Trophoblast cell (in vitro differentiated cells and primary cell): ENCODE results near the gene SERTM2.

Source experiments
- DNase-seq, 2 donors: peaks; one replicate each; pipeline ENCODE4 v3.0.0-alpha.2; 2016
- H2AFZ ChIP-seq: 2 replicates; pipeline ENCODE4 v1.6.1; 2013; ENCODE audit warnings: low read length, moderate library complexity, mild to moderate bottlenecking; ENCODE audit not compliant: insufficient read depth, poor library complexity
- H2AK5ac ChIP-seq: 2 replicates; pipeline ENCODE4 v1.6.1; 2013; ENCODE audit warnings: mild to moderate bottlenecking, low read length
- H2BK120ac ChIP-seq: 2 replicates; pipeline ENCODE4 v1.6.1; 2013; ENCODE audit warnings: low read length, mild to moderate bottlenecking, moderate library complexity; ENCODE audit not compliant: insufficient read depth, poor library complexity
- H2BK12ac ChIP-seq: 2 replicates; pipeline ENCODE4 v1.6.1; 2013; ENCODE audit warnings: mild to moderate bottlenecking, low read length, moderate library complexity
- H2BK5ac ChIP-seq: 2 replicates; pipeline ENCODE4 v1.6.1; 2013; ENCODE audit warnings: low read length, low read depth, moderate library complexity, mild to moderate bottlenecking; ENCODE audit not compliant: poor library complexity
- H3K14ac ChIP-seq: 2 replicates; pipeline ENCODE4 v1.6.1; 2013; ENCODE audit warnings: mild to moderate bottlenecking, low read length
- H3K18ac ChIP-seq: 2 replicates; pipeline ENCODE4 v1.6.1; 2013; ENCODE audit warnings: mild to moderate bottlenecking, low read length
- H3K23ac ChIP-seq: 2 replicates; pipeline ENCODE4 v1.6.1; 2013; ENCODE audit warnings: low read length
- H3K27ac ChIP-seq: 2 replicates; pipeline ENCODE4 v1.5.1; 2013; ENCODE audit warnings: low read depth, mild to moderate bottlenecking, inconsistent platforms, low read length, moderate library complexity
- H3K27me3 ChIP-seq: 2 replicates; pipeline ENCODE4 v1.6.1; 2013; ENCODE audit warnings: inconsistent platforms, mild to moderate bottlenecking, low read length, moderate library complexity; ENCODE audit not compliant: insufficient read depth
- H3K36me3 ChIP-seq, 2 experiments: 1 replicate in 1 of 2; 2 replicates in 1 of 2; pipeline ENCODE4 v1.6.1; 2013; ENCODE audit warnings: low read length in 2 of 2, mild to moderate bottlenecking in 2 of 2, moderate library complexity in 1 of 2; ENCODE audit not compliant: insufficient read depth in 2 of 2, control insufficient read depth in 1 of 2
- H3K4ac ChIP-seq: 2 replicates; pipeline ENCODE4 v1.6.1; 2013; ENCODE audit warnings: low read depth, mild to moderate bottlenecking, low read length, moderate library complexity
- H3K4me1 ChIP-seq, 2 experiments: 1 replicate in 1 of 2; 2 replicates in 1 of 2; pipeline ENCODE4 v1.6.1; 2013; ENCODE audit warnings: low read length in 2 of 2, mild to moderate bottlenecking in 2 of 2, moderate library complexity in 1 of 2; ENCODE audit not compliant: insufficient read depth in 2 of 2, control insufficient read depth in 1 of 2
- H3K4me2 ChIP-seq: 2 replicates; pipeline ENCODE4 v1.6.1; 2013; ENCODE audit warnings: inconsistent platforms, mild to moderate bottlenecking, low read length, moderate library complexity
- H3K4me3 ChIP-seq: 2 replicates; pipeline ENCODE4 v1.5.1; 2013; ENCODE audit warnings: mild to moderate bottlenecking, low read depth, low read length, inconsistent platforms
- H3K79me1 ChIP-seq: one replicate; pipeline ENCODE4 v1.6.1; 2013; ENCODE audit warnings: low read length
- H3K79me2 ChIP-seq: 2 replicates; pipeline ENCODE4 v1.6.1; 2013; ENCODE audit warnings: low read length, mild to moderate bottlenecking; ENCODE audit not compliant: control insufficient read depth, insufficient read depth, poor library complexity
- H3K9ac ChIP-seq: 2 replicates; pipeline ENCODE4 v1.6.1; 2013; ENCODE audit warnings: mild to moderate bottlenecking, low read length
- H3K9me3 ChIP-seq: 2 replicates; pipeline ENCODE4 v1.6.1; 2013; ENCODE audit warnings: low read depth, mild to moderate bottlenecking, control low read depth, inconsistent platforms, low read length; ENCODE audit not compliant: insufficient read depth
- H4K12ac ChIP-seq: 2 replicates; pipeline ENCODE4 v1.6.1; 2013; ENCODE audit warnings: low read depth, mild to moderate bottlenecking, low read length, moderate library complexity
- H4K8ac ChIP-seq: 2 replicates; pipeline ENCODE4 v1.6.1; 2013; ENCODE audit warnings: low read depth, mild to moderate bottlenecking, low read length, moderate library complexity
- H4K91ac ChIP-seq: one replicate; pipeline ENCODE4 v1.6.1; 2013; ENCODE audit warnings: low read depth, mild to moderate bottlenecking, low read length, moderate library complexity
- WGBS: extraction: QIAGEN DNeasy Blood & Tissue Kit; methylation state at CpG from one replicate; pipeline ENCODE4 v1.1.7; 2013; ENCODE audit warnings: missing lambda C conversion rate; ENCODE audit not compliant: insufficient read length, insufficient coverage; ENCODE audit errors: extremely low coverage; 5-methylcytosine and 5-hydroxymethylcytosine counted together

Gene SERTM2

DNA sequence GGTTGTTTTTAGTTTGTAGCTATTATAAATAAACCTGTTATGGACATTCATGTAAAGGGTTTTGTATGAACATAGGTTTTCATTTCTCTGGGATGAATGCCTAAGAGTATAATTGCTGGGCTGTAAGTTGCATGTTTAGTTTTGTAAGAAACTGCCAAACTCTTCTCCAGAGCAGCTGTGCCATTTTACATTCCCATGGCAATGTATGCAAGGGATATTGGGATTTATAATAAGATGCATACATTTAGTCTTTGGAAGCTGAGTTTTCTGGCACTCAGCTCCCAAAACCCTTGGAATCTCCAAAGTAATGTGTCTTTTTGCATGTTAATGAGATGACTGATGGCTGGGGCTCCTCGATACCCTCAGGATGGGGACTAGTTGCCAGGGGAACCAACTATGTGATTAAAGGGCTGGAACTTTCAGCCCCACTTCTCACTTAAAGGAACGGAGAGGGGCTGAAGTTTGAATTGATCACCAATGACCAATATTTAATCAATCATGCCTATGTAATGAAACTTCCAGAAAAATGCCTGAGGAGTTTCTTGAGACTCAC lies 44.0 kb downstream of the SERTM2 start:
- no peak for DNase-seq
- Histone ChIP-seq H4K91ac (no peak overlapping the region), H3K18ac (no peak overlapping the region), H3K9me3 (no peaks in the 10 kb centered on the region), H2BK120ac (no peak overlapping the region), H3K4ac (no peak overlapping the region), H3K36me3 (no peaks in the 10 kb centered on the region), H3K14ac (no peak overlapping the region), H2AK5ac (no peak overlapping the region), H3K27ac (no peak overlapping the region), H3K4me3 (no peak overlapping the region), H3K4me1 (no peaks in the 10 kb centered on the region), H3K79me2 (no peaks in the 10 kb centered on the region), H3K9ac (no peak overlapping the region), H3K27me3 (no peaks in the 10 kb centered on the region), H4K8ac (no peak overlapping the region), H3K4me2 (no peak overlapping the region), H4K12ac (no peak overlapping the region), H3K23ac (no peak overlapping the region), H3K79me1 (no peaks in the 10 kb centered on the region), H2BK5ac (no peak overlapping the region), H2AFZ (no peak overlapping the region), H2BK12ac (no peak overlapping the region)
- WGBS: no CpG with 5 or more reads among the region's 2 CpGs

DNA sequence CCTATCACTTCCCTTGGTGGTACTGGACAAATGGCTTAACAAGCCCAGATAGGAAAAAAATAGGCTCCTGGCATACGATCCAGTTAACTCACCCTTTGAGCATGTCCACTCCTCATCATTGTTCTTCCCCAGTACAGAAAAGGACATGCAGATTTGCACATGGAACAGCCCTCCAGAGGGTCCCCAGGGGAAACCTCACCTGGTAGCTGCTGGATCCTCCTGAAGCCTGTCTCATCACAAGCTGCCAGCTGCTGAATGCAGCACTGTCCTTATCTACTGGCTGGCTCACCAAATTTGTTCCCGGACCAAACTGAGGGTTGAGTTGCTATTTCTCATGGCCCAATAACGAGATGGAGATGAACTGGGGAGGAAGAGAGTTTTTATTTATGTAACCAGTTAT lies 49.4 kb downstream of the SERTM2 start:
- no peak overlapping the region for H2BK12ac ChIP-seq

DNA sequence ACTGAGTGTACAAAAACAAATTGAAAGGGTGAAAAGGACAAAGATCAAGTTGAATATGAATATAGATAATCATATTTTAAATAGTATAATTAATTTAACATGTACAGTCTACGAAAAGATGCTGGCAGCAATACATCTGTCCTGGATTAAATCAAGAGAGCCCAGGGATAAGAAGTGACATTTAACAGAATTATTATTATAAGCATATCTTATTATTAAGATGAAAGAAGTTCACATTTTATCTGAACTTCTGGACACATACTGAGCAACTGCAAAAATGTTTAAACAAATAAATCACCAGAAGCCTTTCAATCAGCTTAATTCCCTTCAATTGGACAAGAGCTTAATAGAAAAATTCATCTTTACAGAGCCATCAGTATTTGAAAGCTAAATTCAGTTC lies 50.4 kb downstream of the SERTM2 start:
- Histone ChIP-seq H3K4me1 (no peaks in the 10 kb centered on the region), H3K18ac (no peak overlapping the region), H3K4me3 (no peak overlapping the region), H3K79me2 (no peaks in the 10 kb centered on the region), H3K27me3 (no peaks in the 10 kb centered on the region), H2BK5ac (no peak overlapping the region), H2BK12ac (no peak overlapping the region), H2AK5ac (no peak overlapping the region), H3K4ac (no peak overlapping the region), H4K8ac (no peak overlapping the region), H3K9ac (no peak overlapping the region), H2BK120ac (no peak overlapping the region), H3K23ac (no peak overlapping the region), H3K14ac (no peak overlapping the region), H3K4me2 (no peak overlapping the region), H3K36me3 (no peaks in the 10 kb centered on the region), H3K27ac (no peak overlapping the region), H2AFZ (no peak overlapping the region), H3K9me3 (no peaks in the 10 kb centered on the region), H4K12ac (no peak overlapping the region), H4K91ac (no peak overlapping the region), H3K79me1 (no peaks in the 10 kb centered on the region)
- no peak for DNase-seq
- no CpG with 5 or more reads among the region's 1 CpG for WGBS

More for the DNA sequence above, 49.4 kb downstream of the SERTM2 start:
- Histone ChIP-seq H3K4ac (no peak overlapping the region), H3K9me3 (no peaks in the 10 kb centered on the region), H3K23ac (no peak overlapping the region), H3K36me3 (no peaks in the 10 kb centered on the region), H3K4me2 (no peak overlapping the region), H3K18ac (no peak overlapping the region), H3K9ac (no peak overlapping the region), H3K4me3 (no peak overlapping the region), H4K8ac (no peak overlapping the region), H2AFZ (no peak overlapping the region), H2AK5ac (no peak overlapping the region), H4K12ac (no peak overlapping the region), H3K27ac (no peak overlapping the region), H3K79me2 (no peaks in the 10 kb centered on the region), H2BK5ac (no peak overlapping the region), H3K4me1 (no peaks in the 10 kb centered on the region), H3K79me1 (no peaks in the 10 kb centered on the region), H4K91ac (no peak overlapping the region), H2BK120ac (no peak overlapping the region), H3K14ac (no peak overlapping the region), H3K27me3 (no peaks in the 10 kb centered on the region)
- DNase-seq: no peak
- no CpG with 5 or more reads among the region's 3 CpGs for WGBS

DNA sequence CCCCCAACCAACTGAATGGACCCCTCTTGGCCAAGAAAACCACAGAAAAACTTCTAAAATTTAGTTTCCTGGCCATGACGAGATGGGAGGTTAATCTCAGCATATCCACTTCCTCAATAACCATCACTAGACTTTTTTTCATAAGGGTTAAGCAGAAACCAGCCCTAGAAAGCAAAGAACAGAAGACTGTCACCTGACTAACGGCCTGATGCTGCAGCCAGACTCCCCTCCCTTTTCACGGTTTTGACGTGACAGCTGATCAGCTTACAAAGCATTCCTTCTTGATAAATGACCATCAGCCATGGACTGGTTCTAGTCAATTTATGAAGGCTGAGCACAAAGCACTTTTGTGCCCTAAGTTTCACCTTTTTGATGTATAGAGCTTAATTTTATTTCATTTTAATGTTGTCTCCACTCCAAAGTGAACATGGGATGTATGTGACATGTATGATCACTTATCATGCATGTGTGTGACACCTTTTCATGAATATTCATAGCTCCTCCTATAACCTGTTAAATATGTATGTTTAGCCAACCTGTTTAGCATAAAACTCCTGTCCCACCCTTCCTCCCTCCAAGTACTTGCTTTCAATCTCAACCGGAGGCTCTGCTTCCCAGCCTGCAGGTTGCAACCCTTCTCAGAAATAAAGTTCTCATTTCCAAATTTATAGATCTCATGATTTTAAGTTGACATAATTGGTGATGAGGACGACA lies 56.3 kb downstream of the SERTM2 start:
- no peaks in the 10 kb centered on the region for H3K36me3 ChIP-seq
- no peak overlapping the region for H4K12ac ChIP-seq
- no peaks in the 10 kb centered on the region for H3K4me1 ChIP-seq
- no peak overlapping the region for H2BK12ac ChIP-seq
- H3K4ac ChIP-seq: no peak overlapping the region
- H3K14ac ChIP-seq: no peak overlapping the region
- no peak overlapping the region for H3K18ac ChIP-seq
- H3K79me1 ChIP-seq: no peaks in the 10 kb centered on the region
- no peak overlapping the region for H3K9ac ChIP-seq
- H3K9me3 ChIP-seq: no peaks in the 10 kb centered on the region
- DNase-seq: no peak
- H2BK120ac ChIP-seq: no peak overlapping the region
- no peak overlapping the region for H2BK5ac ChIP-seq
- H4K8ac ChIP-seq: no peak overlapping the region
- H2AK5ac ChIP-seq: no peak overlapping the region
- no peak overlapping the region for H3K4me2 ChIP-seq
- no peak overlapping the region for H3K23ac ChIP-seq
- no peaks in the 10 kb centered on the region for H3K79me2 ChIP-seq
- no peak overlapping the region for H2AFZ ChIP-seq
- H4K91ac ChIP-seq: no peak overlapping the region
- H3K4me3 ChIP-seq: no peak overlapping the region
- WGBS: no CpG with 5 or more reads among the region's 6 CpGs
- no peaks in the 10 kb centered on the region for H3K27me3 ChIP-seq
- H3K27ac ChIP-seq: no peak overlapping the region
